H1 (cell line): ENCODE data around the gene ABCC4. TPM values are rescaled to one million over a fixed set of nuclear protein-coding genes. Genes with fewer than 3 reads are reported as not detected.

ENCODE experiments used
- CTCF ChIA-PET: fragments of 300-600 bp; sonication (Branson Sonifier 250); formaldehyde crosslinking; loops from one replicate; lab custom pipeline; 2021; ENCODE audit not compliant: partially characterized antibody; lab: Charles Lee
- POLR2A ChIA-PET: fragments of 300-600 bp; sonication (Branson Sonifier 250); formaldehyde crosslinking; loops from one replicate; lab custom pipeline; 2021; ENCODE audit warnings: inconsistent platforms; ENCODE audit not compliant: partially characterized antibody; lab: Charles Lee
- DNase-seq, 2 experiments: peaks; one replicate each; pipeline versions ENCODE4 v3.0.0 to v3.0.0-alpha.2; 2010 to 2022; ENCODE audit warnings: low spot score in 2 of 2, low read depth in 1 of 2, mixed read lengths in 1 of 2
- FAIRE-seq: peaks from 2 replicates; lab custom pipeline; 2011; peaks lifted over from hg19 to GRCh38; lab: Jason Lieb, UNC
- H2AFZ ChIP-seq: 2 replicates; pipeline ENCODE4 v1.8.1; 2012; ENCODE audit warnings: low read length, inconsistent platforms
- H2AK5ac ChIP-seq: 2 replicates; pipeline ENCODE4 v1.6.1; 2013; ENCODE audit warnings: low read depth, low read length
- H2BK120ac ChIP-seq: replicated peaks from 2 replicates; pipeline ENCODE3; 2013; ENCODE audit warnings: low read depth, low read length, inconsistent platforms
- H2BK12ac ChIP-seq: 2 replicates; pipeline ENCODE4 v1.6.1; 2013; ENCODE audit warnings: low read depth, low read length
- H2BK15ac ChIP-seq: 2 replicates; pipeline ENCODE4 v1.6.1; 2013; ENCODE audit warnings: low read length
- H2BK20ac ChIP-seq: 2 replicates; pipeline ENCODE4 v1.6.1; 2013; ENCODE audit warnings: low read length
- H2BK5ac ChIP-seq: 2 replicates; pipeline ENCODE4 v1.6.1; 2013; ENCODE audit warnings: low read depth, low read length
- H3K14ac ChIP-seq: 2 replicates; pipeline ENCODE4 v1.6.1; 2013; ENCODE audit warnings: inconsistent platforms; ENCODE audit not compliant: insufficient read length
- H3K18ac ChIP-seq: 2 replicates; pipeline ENCODE4 v1.6.1; 2013; ENCODE audit warnings: low read length; ENCODE audit errors: extremely low read depth
- H3K23ac ChIP-seq: 2 replicates; pipeline ENCODE4 v1.6.1; 2013; ENCODE audit warnings: inconsistent platforms; ENCODE audit not compliant: insufficient read length
- H3K23me2 ChIP-seq: 2 replicates; pipeline ENCODE4 v1.6.1; 2013; ENCODE audit warnings: low read depth, low read length
- H3K27ac ChIP-seq: 2 replicates; pipeline ENCODE4 v1.6.1; 2011; ENCODE audit warnings: low read depth, low read length, inconsistent platforms
- H3K27me3 ChIP-seq, 4 experiments: replicated peaks in 1 of 4; 1 replicate in 1 of 4; 2 replicates in 3 of 4; pipeline versions ENCODE4 v1.6.1 to v1.8.1; 2011 to 2013; ENCODE audit warnings: low read length in 3 of 4, mild to moderate bottlenecking in 3 of 4, inconsistent platforms in 2 of 4, mixed read lengths in 2 of 4, moderate library complexity in 1 of 4; ENCODE audit not compliant: control insufficient read depth in 3 of 4, insufficient read depth in 3 of 4; ENCODE audit errors: extremely low read depth in 1 of 4
- H3K36me3 ChIP-seq, 4 experiments: 2 replicates each; pipeline versions ENCODE4 v1.6.1 to v1.8.1; 2011 to 2013; ENCODE audit warnings: mild to moderate bottlenecking in 4 of 4, low read length in 3 of 4, moderate library complexity in 2 of 4, control low read depth in 1 of 4, inconsistent platforms in 1 of 4; ENCODE audit not compliant: insufficient read depth in 4 of 4, control insufficient read depth in 2 of 4
- H3K4ac ChIP-seq: replicated peaks from 2 replicates; pipeline ENCODE3; 2013; ENCODE audit warnings: low read length, low read depth, mixed read lengths, inconsistent platforms; ENCODE audit not compliant: insufficient read length
- H3K4me1 ChIP-seq, 4 experiments: replicated peaks in 1 of 4; 1 replicate in 1 of 4; 2 replicates in 3 of 4; pipeline versions ENCODE4 v1.6.1 to v1.8.1; 2011 to 2013; ENCODE audit warnings: low read length in 3 of 4, inconsistent platforms in 2 of 4, mixed read lengths in 1 of 4; ENCODE audit not compliant: insufficient read depth in 4 of 4, control insufficient read depth in 3 of 4
- H3K4me2 ChIP-seq, 2 experiments: 2 replicates each; pipeline versions ENCODE4 v1.6.1 to v1.8.1; 2011 to 2013; ENCODE audit warnings: low read depth in 2 of 2, low read length in 2 of 2, control low read depth in 1 of 2, inconsistent platforms in 1 of 2, mild to moderate bottlenecking in 1 of 2; ENCODE audit not compliant: insufficient read depth in 1 of 2
- H3K4me3 ChIP-seq, 4 experiments: fragments of 200-600, 300-600 bp in 1 of 4; sonication (generic), shearing (Covaris generic), sonication (Bioruptor Twin) in 1 of 4; 2 replicates each; pipeline versions ENCODE4 v1.5.1 to v1.8.1; 2011 to 2016; ENCODE audit warnings: low read length in 4 of 4, low read depth in 3 of 4, control low read depth in 2 of 4, inconsistent platforms in 2 of 4, mild to moderate bottlenecking in 2 of 4, mixed read lengths in 1 of 4, moderate library complexity in 1 of 4; ENCODE audit not compliant: insufficient read depth in 2 of 4; ENCODE audit errors: extremely low read depth in 1 of 4
- H3K56ac ChIP-seq: replicated peaks from 2 replicates; pipeline ENCODE3; 2013; ENCODE audit warnings: low read depth, mild to moderate bottlenecking, mixed read lengths, low read length, inconsistent platforms; ENCODE audit not compliant: insufficient read length
- H3K79me1 ChIP-seq: 2 replicates; pipeline ENCODE4 v1.6.1; 2013; ENCODE audit warnings: low read depth, low read length, control low read depth
- H3K79me2 ChIP-seq, 2 experiments: 2 replicates each; pipeline versions ENCODE4 v1.6.1 to v1.8.1; 2012 to 2013; ENCODE audit warnings: low read length in 2 of 2, mild to moderate bottlenecking in 2 of 2, inconsistent platforms in 1 of 2; ENCODE audit not compliant: insufficient read depth in 2 of 2, control insufficient read depth in 1 of 2
- H3K9ac ChIP-seq, 4 experiments: replicated peaks in 1 of 4; 1 replicate in 1 of 4; 2 replicates in 3 of 4; pipeline versions ENCODE4 v1.6.1 to v1.8.1; 2011 to 2013; ENCODE audit warnings: low read depth in 3 of 4, low read length in 3 of 4, control low read depth in 2 of 4, mild to moderate bottlenecking in 2 of 4, moderate library complexity in 2 of 4, inconsistent platforms in 1 of 4; ENCODE audit errors: extremely low read depth in 1 of 4
- H3K9me3 ChIP-seq, 2 experiments: 2 replicates each; pipeline versions ENCODE4 v1.6.1 to v1.8.1; 2012 to 2013; ENCODE audit warnings: mild to moderate bottlenecking in 2 of 2, moderate library complexity in 2 of 2, control low read depth in 1 of 2, inconsistent platforms in 1 of 2, low read depth in 1 of 2, low read length in 1 of 2, mixed read lengths in 1 of 2; ENCODE audit not compliant: insufficient read depth in 2 of 2
- H4K20me1 ChIP-seq, 2 experiments: replicated peaks in 1 of 2; 2 replicates each; pipeline versions ENCODE3 to v1.8.1; 2011 to 2013; ENCODE audit warnings: inconsistent platforms in 2 of 2, low read length in 2 of 2, mild to moderate bottlenecking in 1 of 2; ENCODE audit not compliant: insufficient read depth in 2 of 2, control insufficient read depth in 1 of 2
- H4K5ac ChIP-seq: 2 replicates; pipeline ENCODE4 v1.6.1; 2013; ENCODE audit warnings: low read length, low read depth, mixed read lengths, inconsistent platforms; ENCODE audit not compliant: insufficient read length
- H4K8ac ChIP-seq: 2 replicates; pipeline ENCODE4 v1.8.0; 2013; ENCODE audit warnings: mild to moderate bottlenecking, moderate library complexity, low read length, inconsistent platforms; ENCODE audit not compliant: insufficient read depth; ENCODE audit errors: extremely low read depth
- H4K91ac ChIP-seq: replicated peaks from 2 replicates; pipeline ENCODE3; 2013; ENCODE audit warnings: low read length, mixed read lengths, inconsistent platforms; ENCODE audit not compliant: insufficient read length
- EZH2 ChIP-seq: fragments of 200-600 bp; sonication (generic); IDR thresholded peaks from 2 replicates; pipeline ENCODE4 v1.7.1; 2012; ENCODE audit warnings: low read depth, mild to moderate bottlenecking, moderate library complexity, low read length, inconsistent platforms; ENCODE audit not compliant: severe bottlenecking
- GTF2F1 ChIP-seq: IDR thresholded peaks from 2 replicates; pipeline ENCODE4 v1.6.1; 2012; ENCODE audit warnings: low read depth, low read length, improper control_type of control experiment, borderline replicate concordance
- HDAC2 ChIP-seq, 2 experiments: fragments of 300-600 bp in 1 of 2; sonication (generic) in 1 of 2; IDR thresholded peaks; 2 replicates each; pipeline ENCODE4 v1.6.1; 2011 to 2012; ENCODE audit warnings: low read depth in 2 of 2, low read length in 2 of 2, mild to moderate bottlenecking in 2 of 2, moderate library complexity in 2 of 2, borderline replicate concordance in 1 of 2, inconsistent platforms in 1 of 2
- MAFK ChIP-seq: IDR thresholded peaks from 2 replicates; pipeline ENCODE4 v1.6.1; 2012; ENCODE audit warnings: low read depth, mild to moderate bottlenecking, improper control_type of control experiment, low read length
- PHF8 ChIP-seq: fragments of 200-600 bp; sonication (generic); conservative IDR thresholded peaks from 2 replicates; pipeline ENCODE4 v1.7.1; 2012; ENCODE audit warnings: low read depth, mild to moderate bottlenecking, inconsistent platforms, low read length, moderate library complexity
- SP4 ChIP-seq: IDR thresholded peaks from 2 replicates; pipeline ENCODE4 v1.6.1; 2012; ENCODE audit warnings: low read length, inconsistent platforms
- TEAD4 ChIP-seq: IDR thresholded peaks from 2 replicates; pipeline ENCODE4 v1.6.1; 2012; ENCODE audit warnings: low read depth, low read length, inconsistent platforms, mixed read lengths
- YY1 ChIP-seq: IDR thresholded peaks from 2 replicates; pipeline ENCODE4 v1.6.1; 2011; ENCODE audit warnings: low read depth, mild to moderate bottlenecking, low read length
- whole genome bisulfite sequencing, 2 experiments: shearing (Covaris generic) in 1 of 2; methylation state at CpG; one replicate each; pipeline versions ENCODE4 v1.1.6 to v1.1.7; 2013 to 2015; ENCODE audit warnings: low lambda C conversion rate in 2 of 2, mixed read lengths in 2 of 2, inconsistent platforms in 1 of 2, low coverage in 1 of 2, missing lambda C conversion rate in 1 of 2; ENCODE audit not compliant: insufficient replicate concordance in 2 of 2, insufficient coverage in 1 of 2, insufficient read length in 1 of 2; ENCODE audit errors: extremely low coverage in 1 of 2, missing lambda C conversion rate in 1 of 2; 5-methylcytosine and 5-hydroxymethylcytosine counted together
- polyA plus RNA-seq, 7 experiments: library from polyadenylated mRNA; depleted of rRNA in 3 of 7; stranded (reverse) in 5 of 7; unstranded in 2 of 7; fragments of >200 nt in 5 of 7; fragments of 200-250 nt in 2 of 7; gene quantifications; 1 replicate in 5 of 7; 2 replicates in 1 of 7; 4 replicates in 1 of 7; pipeline versions ENCODE4 v1.2.1 to v1.2.3, GENCODE V29; 2011 to 2013; ENCODE audit warnings: missing spikeins in 2 of 7, mixed read lengths in 2 of 7
- total RNA-seq: library from RNA; stranded (reverse); fragmentation: NEBNext Ultra II Directional; extraction: Animal tissue kit (Norgen Biotek cat#: 25700); gene quantifications from 2 replicates; pipeline ENCODE4 v1.2.1, GENCODE V29; 2021

The ABCC4 gene
- total and polyA plus RNA-seq, 2 of the 8 experiments (the other 6 are each of a cell fraction or from before 2014, with no cell fraction given): 4.0 to 14.1 TPM

GRCh38 chr13:95027638-95028037 is 273.6 kb downstream of the ABCC4 start:
- Histone ChIP-seq H3K4me2 (no peak overlapping the region), H3K23ac (no peak overlapping the region), H3K27ac (no peak overlapping the region), H2AK5ac (no peak overlapping the region), H3K4me1 (no peaks in the 10 kb centered on the region), H2BK12ac (no peak overlapping the region), H3K79me2 (no peaks in the 10 kb centered on the region), H3K9me3 (no peaks in the 10 kb centered on the region), H3K4me3 (no peak overlapping the region), H4K20me1 (no peaks in the 10 kb centered on the region), H3K4ac (no peak overlapping the region), H3K23me2 (peaks cover 4% of the 10 kb centered on the region; the same call in 1 of the 2 replicates), H2BK5ac (no peak overlapping the region), H4K8ac (no peak overlapping the region), H4K91ac (no peak overlapping the region), H2AFZ (no peak overlapping the region), H3K56ac (no peak overlapping the region), H3K27me3 (no peaks in the 10 kb centered on the region), H2BK20ac (no peak overlapping the region), H2BK15ac (no peak overlapping the region), H3K9ac (no peak overlapping the region), H3K79me1 (no peaks in the 10 kb centered on the region), H3K36me3 (no peaks in the 10 kb centered on the region), H2BK120ac (no peak overlapping the region), H4K5ac (no peak overlapping the region), H3K14ac (no peak overlapping the region), H3K18ac (no peak overlapping the region)
- DNase-seq (no peak), FAIRE-seq (no peak)
- ChIA-PET CTCF (no interaction called here), POLR2A (no interaction called here)
- TF ChIP-seq SP4 (no peak), HDAC2 (IDR thresholded peaks at IDR 0.05; ENCODE audit: borderline replicate concordance in 1 of 2, low read depth in 2 of 2, low read length in 2 of 2) (no peak), PHF8 (no peak), EZH2 (no peak), YY1 (no peak), TEAD4 (no peak), MAFK (no peak), GTF2F1 (no peak)
- WGBS, 2 experiments: 91% methylated on average over 3 of the region's 3 CpGs; no CpG with 5 or more reads in 1 of the 2 experiments
